Adrenal gland (tissue), 12 donors: ENCODE data around the gene HS3ST3A1. TPM values are rescaled to one million over a fixed set of nuclear protein-coding genes. Genes with fewer than 3 reads are reported as not detected.

Experiments
- DNase-seq, 7 donors: peaks; one replicate each; pipeline ENCODE4 v3.0.0-alpha.2; 2019 to 2020
- H3K27ac ChIP-seq, 5 donors: fragments of 200-600 bp; sonication (generic) in 4 of 5; 1 replicate in 3 of 5; 2 replicates in 2 of 5; pipeline versions ENCODE4 v1.5.1 to v1.8.0; 2016 to 2020; ENCODE audit warnings: mild to moderate bottlenecking in 1 of 5
- H3K27me3 ChIP-seq: fragments of 200-600 bp; 2 replicates; pipeline ENCODE4 v1.8.0; 2021
- H3K36me3 ChIP-seq, 2 donors: fragments of 200-600 bp; replicated peaks in 1 of 2; 1 replicate in 1 of 2; 2 replicates in 1 of 2; pipeline versions ENCODE4 v1.5.1 to v1.8.0; 2018 to 2022
- H3K4me1 ChIP-seq, 2 donors: fragments of 200-600 bp; replicated peaks in 1 of 2; 1 replicate in 1 of 2; 2 replicates in 1 of 2; pipeline versions ENCODE4 v1.5.1 to v1.8.0; 2018 to 2021
- H3K4me3 ChIP-seq, 4 donors: fragments of 200-600 bp; sonication (generic) in 3 of 4; one replicate each; pipeline ENCODE4 v1.5.1; 2016 to 2018
- H3K9me3 ChIP-seq, 3 donors: fragments of 200-600 bp; sonication (generic) in 1 of 3; replicated peaks in 1 of 3; 1 replicate in 2 of 3; 2 replicates in 1 of 3; pipeline versions ENCODE4 v1.5.1 to v1.8.0; 2016 to 2021
- CTCF ChIP-seq, 6 experiments: fragments of 450-650 bp in 4 of 6; fragments of 200-600 bp in 2 of 6; sonication (generic) in 1 of 6; IDR thresholded peaks; 1 replicate in 5 of 6; 2 replicates in 1 of 6; pipeline versions ENCODE4 v1.5.1 to v1.8.0; 2016 to 2021; ENCODE audit warnings: antibody characterized with exemption in 6 of 6, mild to moderate bottlenecking in 2 of 6, moderate library complexity in 1 of 6
- POLR2A ChIP-seq, 2 donors: fragments of 450-650 bp; IDR thresholded peaks; one replicate each; pipeline ENCODE4 v1.6.1; 2017; ENCODE audit warnings: antibody characterized with exemption in 2 of 2, mild to moderate bottlenecking in 2 of 2, moderate library complexity in 1 of 2
- WGBS, 4 donors: extraction: QIAGEN DNeasy Blood & Tissue Kit in 2 of 4; methylation state at CpG; one replicate each; pipeline versions ENCODE4 v1.1.5 to v1.1.7; 2013 to 2017; 5-methylcytosine and 5-hydroxymethylcytosine counted together
- intact Hi-C, 2 donors: fragments of 100-400 bp; cut with DNase I; formaldehyde crosslinking; loops; one replicate each; pipeline versions ENCODE4 v1.14.1 to v1.15.0; 2022 to 2023
- polyA plus RNA-seq, 3 donors: library from polyadenylated mRNA; stranded (reverse); fragments of 200-250 nt in 2 of 3; fragments of 350-450 nt in 1 of 3; fragmentation: Illumina TruSeq in 1 of 3; extraction: RNeasy Lipid Tissue Mini Kit (QIAGEN cat#74804) in 1 of 3; gene quantifications; one replicate each; pipeline ENCODE4 v1.2.3, GENCODE V29; 2013 to 2014
- total RNA-seq, 9 donors: library from RNA; depleted of rRNA in 4 of 9; stranded (reverse); fragments of >200 nt in 4 of 9; fragments of 120-200 nt in 1 of 9; fragmentation: NEBNext Ultra II Directional in 1 of 9; extraction: Animal tissue kit (Norgen Biotek cat#: 25700) in 1 of 9; gene quantifications; one replicate each; pipeline versions ENCODE4 v1.1.0 to v1.2.4, GENCODE V29; 2013 to 2023
- donor health status: healthy with polysubstance abuse.
- donor health status: Bipolar disorder and iron deficiency.
- donor health status: DM: yes; HTN: yes; CAD: no.
- donor health status: DM: no; HTN: no; CAD: no.
- donor health status: DM: no; HTN: no; CAD: no.
- donor health status: DM: yes; HTN: yes; CAD: no.

Gene HS3ST3A1
- total and polyA plus RNA-seq, 12 donors = 0.09 to 22.7 (median 4.0) TPM

DNA sequence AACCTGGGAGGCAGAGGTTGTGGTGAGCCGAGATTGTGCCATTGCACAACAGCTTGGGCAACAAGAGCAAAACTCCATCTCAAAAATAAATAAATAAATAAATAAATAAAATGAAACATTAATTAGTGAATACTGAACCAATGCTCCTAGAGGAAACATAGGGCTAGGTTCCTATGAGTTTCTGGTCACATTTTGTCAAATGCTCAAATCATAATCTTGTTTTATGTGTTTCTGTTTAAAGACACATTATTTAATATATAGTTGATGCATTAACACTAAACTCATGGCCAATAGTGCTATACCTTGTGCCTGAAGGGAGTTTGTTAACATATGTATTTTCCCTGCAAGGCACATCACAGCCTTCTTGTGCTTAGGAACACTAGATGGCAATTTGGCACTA is 66.8 kb downstream of the HS3ST3A1 start:
- no peaks in the 10 kb centered on the region for H3K4me1 ChIP-seq
- H3K27ac ChIP-seq = no peak overlapping the region
- H3K36me3 ChIP-seq = no peaks in the 10 kb centered on the region
- intact Hi-C loops = no loop called here
- TF ChIP-seq POLR2A (IDR thresholded peaks at IDR 0.05) (no peak), CTCF (IDR thresholded peaks at IDR 0.05) (no peak)
- H3K4me3 ChIP-seq = no peak overlapping the region
- WGBS, 4 donors = 91 to 100% (median 98%) methylated on average over 1 of the region's 1 CpG
- H3K27me3 ChIP-seq = no peaks in the 10 kb centered on the region
- H3K9me3 ChIP-seq = no peaks in the 10 kb centered on the region
- DNase-seq = no peak

DNA sequence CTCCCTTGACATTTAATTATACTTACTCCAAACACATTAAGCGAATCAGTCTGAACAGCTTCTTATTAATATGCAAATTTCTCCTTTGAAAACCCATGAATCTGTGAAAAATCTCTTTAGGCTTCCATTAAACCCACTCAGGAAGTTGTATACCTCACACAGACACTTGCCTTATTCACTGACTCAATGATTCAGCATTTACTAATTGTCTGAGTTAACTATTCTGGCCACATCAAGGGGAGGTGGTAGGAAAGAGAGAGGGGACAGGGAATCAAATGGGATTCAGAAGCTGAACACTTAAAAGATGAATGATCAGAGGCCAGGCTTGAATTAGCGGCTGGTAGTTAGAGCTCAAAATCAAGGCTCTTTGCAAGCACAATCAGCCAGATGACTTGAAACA is 70.0 kb downstream of the HS3ST3A1 start:
- TF ChIP-seq CTCF (IDR thresholded peaks at IDR 0.05) (no peak), POLR2A (IDR thresholded peaks at IDR 0.05) (no peak)
- Histone ChIP-seq H3K27me3 (no peaks in the 10 kb centered on the region), H3K9me3 (no peaks in the 10 kb centered on the region), H3K4me3 (no peak overlapping the region), H3K4me1 (no peaks in the 10 kb centered on the region), H3K36me3 (no peaks in the 10 kb centered on the region), H3K27ac (no peak overlapping the region)
- DNase-seq = no peak
- WGBS, 4 donors = 58 to 94% (median 67%) methylated on average over 2 of the region's 2 CpGs
- intact Hi-C loops = no loop called here

DNA sequence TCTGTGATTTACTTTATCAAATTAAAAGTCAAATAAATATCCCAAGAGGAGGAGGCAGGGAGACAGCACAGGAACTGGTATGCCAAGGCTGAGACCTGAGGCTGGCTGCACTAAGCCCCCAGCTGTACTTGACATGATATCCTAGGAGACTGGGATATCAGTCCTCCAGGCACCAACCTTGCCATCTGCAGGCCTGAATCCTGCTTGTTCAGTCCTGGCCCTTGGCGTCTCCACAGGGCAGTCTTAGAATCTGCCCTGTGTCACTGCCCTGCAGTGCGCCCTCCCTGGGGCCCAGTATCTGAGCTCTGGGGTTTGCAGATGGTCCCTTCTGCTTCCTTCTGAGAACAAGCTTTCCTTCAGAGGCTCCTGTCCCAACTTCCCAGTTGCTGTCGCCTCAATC is 75.9 kb downstream of the HS3ST3A1 start:
- intact Hi-C loops = no loop called here
- TF ChIP-seq POLR2A (IDR thresholded peaks at IDR 0.05) (no peak), CTCF (IDR thresholded peaks at IDR 0.05) (no peak)
- DNase-seq = no peak
- Histone ChIP-seq H3K27ac (no peak overlapping the region), H3K9me3 (no peaks in the 10 kb centered on the region), H3K4me3 (no peak overlapping the region), H3K36me3 (no peaks in the 10 kb centered on the region), H3K4me1 (no peaks in the 10 kb centered on the region), H3K27me3 (no peaks in the 10 kb centered on the region)
- 67 to 82% (median 73%) methylated on average over 3 of the region's 3 CpGs for WGBS, 4 donors

- intact Hi-C loops = no loop called here
- Histone ChIP-seq H3K27me3 (no peaks in the 10 kb centered on the region), H3K9me3 (no peaks in the 10 kb centered on the region), H3K4me3 (no peak overlapping the region), H3K4me1 (no peaks in the 10 kb centered on the region), H3K27ac (no peak overlapping the region), H3K36me3 (no peaks in the 10 kb centered on the region)
- DNase-seq = no peak
- TF ChIP-seq CTCF (IDR thresholded peaks at IDR 0.05) (no peak), POLR2A (IDR thresholded peaks at IDR 0.05) (no peak)
- 82 to 88% (median 84%) methylated on average over 5 of the region's 5 CpGs for WGBS, 4 donors
Observed at GRCh38 chr17:13523164-13523563, 78.6 kb downstream of the HS3ST3A1 start.
